Activated T-cell treated with anti-CD3 and anti-CD28 coated beads, Interleukin-2, amount 50 U/mL, for 1 hour (primary cell): ENCODE measurements around the gene SENP7.
"Not testable (repeated sequence)": the region's sequence is repeated elsewhere in the genome, so short reads cannot be mapped to it uniquely, and the experiment has no call there.

Source experiments
- DNase-seq: peaks from one replicate; pipeline ENCODE4 v3.0.0-alpha.2; 2020

SENP7 gene

GRCh38 chr3:101320475-101320874, 192.5 kb downstream of the SENP7 start, which contains the start of gene IMPG2:
Gene IMPG2 (minus strand): TSS chr3:101320575. CDS start chr3:101320372, 203 bp downstream.
- DNase-seq = no peak

GRCh38 chr3:101319531-101319930, 193.5 kb downstream of the SENP7 start:
- no peak for DNase-seq

GRCh38 chr3:101312545-101312944, 200.5 kb downstream of the SENP7 start:
- DNase-seq = no peak

GRCh38 chr3:101311676-101312075, 201.3 kb downstream of the SENP7 start:
- DNase-seq = no peak

- no peak for DNase-seq
Measured at GRCh38 chr3:101310978-101311375, 202.0 kb downstream of the SENP7 start.

- DNase-seq = not testable (repeated sequence)
Measured at GRCh38 chr3:101308147-101308772, 204.8 kb downstream of the SENP7 start.

- no peak for DNase-seq
Measured at GRCh38 chr3:101303836-101304235, 209.2 kb downstream of the SENP7 start.

GRCh38 chr3:101303089-101303731, 209.8 kb downstream of the SENP7 start:
- no peak for DNase-seq

- no peak for DNase-seq
Measured at GRCh38 chr3:101300073-101300472, 212.9 kb downstream of the SENP7 start.

- no peak for DNase-seq
Measured at GRCh38 chr3:101292027-101292426, 221.0 kb downstream of the SENP7 start.

- no peak for DNase-seq
Measured at GRCh38 chr3:101288294-101288693, 224.7 kb downstream of the SENP7 start.

- no peak for DNase-seq
Measured at GRCh38 chr3:101284757-101285156, 228.3 kb downstream of the SENP7 start.

- no peak for DNase-seq
Measured at GRCh38 chr3:101281521-101282030, 231.4 kb downstream of the SENP7 start.

GRCh38 chr3:101279765-101280385, 233.1 kb downstream of the SENP7 start:
- no peak for DNase-seq

GRCh38 chr3:101279162-101279561, 233.8 kb downstream of the SENP7 start:
- no peak for DNase-seq

- DNase-seq = no peak
Measured at GRCh38 chr3:101278727-101279126, 234.3 kb downstream of the SENP7 start.
